Occipital lobe (tissue), 2 donors: ENCODE results near the gene MRPL10. TPM values are rescaled to one million over a fixed set of nuclear protein-coding genes. Genes with fewer than 3 reads are reported as not detected.

Experiments
- DNase-seq: peaks from one replicate; lab custom pipeline; 2025; lab: John Stamatoyannopoulos, UW
- total RNA-seq: library from RNA; depleted of rRNA; stranded (reverse); fragments of >200 nt; gene quantifications from one replicate; pipeline ENCODE4 v1.2.3, GENCODE V29; 2014

The MRPL10 gene
- total RNA-seq, 1 donor from 2014 or later: 9.7 TPM

- DNase-seq: no peak
Measured at GRCh38 chr17:47813512-47814031, 17.8 kb downstream of the MRPL10 start.

GRCh38 chr17:47813077-47813476, 18.3 kb downstream of the MRPL10 start:
- DNase-seq: no peak

- DNase-seq: no peak
Measured at GRCh38 chr17:47812146-47812920, 19.0 kb downstream of the MRPL10 start.

GRCh38 chr17:47811709-47812108, 19.6 kb downstream of the MRPL10 start:
- no peak for DNase-seq

- no peak for DNase-seq
Measured at GRCh38 chr17:47810901-47811635, 20.3 kb downstream of the MRPL10 start.

- no peak for DNase-seq
Measured at GRCh38 chr17:47810200-47810821, 21.0 kb downstream of the MRPL10 start.

- no peak for DNase-seq
Measured at GRCh38 chr17:47808830-47809480, 22.4 kb downstream of the MRPL10 start.

- DNase-seq: no peak
Measured at GRCh38 chr17:47808036-47808829, 23.1 kb downstream of the MRPL10 start.

GRCh38 chr17:47807421-47807820, 23.9 kb downstream of the MRPL10 start:
- DNase-seq: no peak

- no peak for DNase-seq
Measured at GRCh38 chr17:47806913-47807255, 24.5 kb downstream of the MRPL10 start.

- no peak for DNase-seq
Measured at GRCh38 chr17:47806026-47806912, 25.1 kb downstream of the MRPL10 start.

GRCh38 chr17:47804461-47804860, 26.9 kb downstream of the MRPL10 start:
- no peak for DNase-seq

- DNase-seq: no peak
Measured at GRCh38 chr17:47803751-47804150, 27.6 kb downstream of the MRPL10 start.

GRCh38 chr17:47803201-47803600, 28.1 kb downstream of the MRPL10 start:
- no peak for DNase-seq

- no peak for DNase-seq
Measured at GRCh38 chr17:47802341-47803022, 28.9 kb downstream of the MRPL10 start.

GRCh38 chr17:47801906-47802305, 29.4 kb downstream of the MRPL10 start:
- no peak for DNase-seq

- no peak for DNase-seq
Measured at GRCh38 chr17:47801176-47801765, 30.1 kb downstream of the MRPL10 start.

- no peak for DNase-seq
Measured at GRCh38 chr17:47800686-47801085, 30.7 kb downstream of the MRPL10 start.

- no peak for DNase-seq
Measured at GRCh38 chr17:47797797-47798196, 33.5 kb downstream of the MRPL10 start.
